ENCODE data around the gene PSIP1.

DNA sequence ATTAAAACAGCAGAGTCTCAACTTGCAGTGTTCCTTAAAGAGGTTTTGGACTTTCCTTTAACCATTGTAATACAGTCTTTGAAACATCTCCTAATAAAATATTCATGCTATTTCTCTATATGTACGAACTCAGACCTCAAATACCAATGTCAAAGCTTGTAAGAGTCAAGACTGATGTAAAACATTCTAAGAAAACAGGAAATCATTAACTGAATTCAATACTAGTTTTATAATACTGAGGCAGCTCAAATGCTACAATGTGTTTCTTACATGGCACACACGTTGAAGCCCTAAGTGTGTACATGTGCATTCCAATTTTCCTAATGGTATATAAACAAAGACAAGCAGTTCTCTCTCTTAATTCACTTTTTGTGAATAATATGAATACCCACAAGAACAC, 11.6 kb downstream of the PSIP1 start:
- TF ChIP-seq, protein P1, sequence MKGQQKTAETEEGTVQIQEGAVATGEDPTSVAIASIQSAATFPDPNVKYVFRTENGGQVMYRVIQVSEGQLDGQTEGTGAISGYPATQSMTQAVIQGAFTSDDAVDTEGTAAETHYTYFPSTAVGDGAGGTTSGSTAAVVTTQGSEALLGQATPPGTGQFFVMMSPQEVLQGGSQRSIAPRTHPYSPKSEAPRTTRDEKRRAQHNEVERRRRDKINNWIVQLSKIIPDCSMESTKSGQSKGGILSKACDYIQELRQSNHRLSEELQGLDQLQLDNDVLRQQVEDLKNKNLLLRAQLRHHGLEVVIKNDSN (IDR thresholded peaks at IDR 0.05), result no peak
- TF ChIP-seq YY1 (IDR thresholded peaks at IDR 0.05; ENCODE audit: low read depth) (no peak), FOXM1 (IDR thresholded peaks at IDR 0.05; ENCODE audit: borderline replicate concordance, low read depth) (no peak)
